GM18511 (cell line): ENCODE results near the gene CDH26.

ENCODE experiments used
- ATAC-seq: cut with Tn5 transposase; IDR thresholded peaks from one replicate; pipeline ENCODE4 v1.9.1; 2021; ENCODE audit warnings: mild to moderate bottlenecking, moderate library complexity; ENCODE audit not compliant: unreplicated experiment

Gene CDH26

DNA sequence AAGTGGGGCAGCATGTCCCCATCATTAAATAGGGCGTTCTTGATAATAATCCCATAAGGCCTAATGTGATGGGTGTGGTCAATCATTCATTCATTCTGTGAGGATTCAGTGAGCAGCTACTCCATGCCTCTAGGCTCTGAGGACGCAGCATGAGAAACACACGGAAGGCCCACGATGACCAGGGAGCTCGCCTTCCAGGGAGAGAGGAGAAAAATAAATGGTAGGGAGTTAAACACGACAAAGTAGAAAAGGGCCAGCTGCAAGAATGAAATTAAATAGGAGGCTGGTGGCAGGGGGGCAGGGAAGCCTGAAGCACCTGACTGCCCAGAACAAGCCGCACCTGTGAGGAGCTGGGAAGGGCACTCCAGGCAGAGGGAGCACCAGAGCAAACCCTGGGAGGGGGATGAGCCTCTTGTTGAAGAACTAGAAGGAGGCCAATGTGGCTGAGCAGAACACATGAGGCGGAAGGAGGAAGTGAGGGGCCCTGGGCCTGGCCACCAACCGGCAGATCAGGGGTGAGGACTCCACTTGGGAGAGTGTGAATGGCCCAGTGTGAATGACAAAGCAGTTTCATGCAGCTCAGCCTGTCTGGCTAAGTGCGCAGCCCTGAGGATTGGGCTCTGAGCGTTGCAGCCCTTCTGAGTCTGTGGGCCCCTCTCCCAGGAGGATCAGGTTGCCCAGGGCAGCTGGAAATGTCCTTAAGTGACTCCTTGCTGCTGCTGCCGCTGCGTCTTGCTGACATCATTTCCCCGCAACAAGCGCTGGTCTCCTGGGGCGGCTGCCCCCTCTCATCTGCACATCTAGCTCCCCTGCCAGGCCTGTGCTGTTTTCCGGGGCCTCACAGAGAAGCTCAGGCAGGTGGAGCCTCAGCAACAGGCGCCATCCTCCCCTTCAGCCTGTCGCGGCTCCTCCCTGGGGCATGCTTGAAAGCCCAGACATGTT is 99.9 kb downstream of the CDH26 start:
- peak; percentile 44 for ATAC-seq

DNA sequence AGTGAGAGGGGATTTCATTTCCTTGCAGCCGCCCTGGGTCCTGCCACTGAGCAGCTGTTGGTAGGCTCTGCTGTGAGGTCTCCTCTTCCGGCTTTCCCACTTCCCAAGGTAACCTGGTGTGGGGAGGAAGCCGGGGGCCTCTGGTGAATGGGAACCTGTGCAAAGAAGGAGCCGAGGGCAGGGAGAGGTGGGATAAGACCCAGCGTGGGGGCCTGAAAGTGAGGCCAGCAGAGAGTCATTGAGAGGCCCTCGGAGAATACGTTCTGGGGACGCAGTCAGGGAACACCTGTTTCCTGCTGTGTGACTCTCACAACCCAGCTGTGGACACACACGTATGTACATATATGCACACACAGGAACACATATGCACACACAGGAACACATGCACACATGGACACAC is 100.7 kb downstream of the CDH26 start:
- ATAC-seq, result no peak

DNA sequence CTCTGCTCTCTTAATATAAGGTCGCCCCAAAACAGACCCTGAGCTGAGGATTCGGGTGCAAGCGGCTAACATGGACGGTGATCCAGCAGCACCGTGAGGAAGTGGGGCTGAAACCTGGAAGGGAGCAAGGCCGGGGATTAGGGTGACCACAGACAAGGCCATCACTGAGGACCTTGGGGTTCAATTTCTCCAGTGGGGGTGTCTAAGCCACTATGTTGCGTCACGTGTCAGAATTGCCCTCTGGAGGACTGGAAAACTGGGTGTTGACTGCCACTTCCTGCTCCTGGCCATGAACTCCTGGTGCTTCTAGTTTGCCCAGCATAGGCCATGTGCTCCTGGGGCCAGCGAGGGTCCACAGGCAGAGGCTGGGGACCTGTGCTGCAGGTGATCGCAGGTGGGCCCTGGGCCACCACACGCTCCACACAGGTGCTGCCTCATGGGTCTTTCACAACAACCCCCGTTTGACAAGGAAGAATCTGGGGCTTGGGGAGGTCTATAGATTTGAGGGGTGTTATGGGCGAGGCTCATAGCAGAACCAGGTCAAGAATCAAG is 101.9 kb downstream of the CDH26 start:
- no peak for ATAC-seq

GRCh38 chr20:60060593-60060992 is 102.4 kb downstream of the CDH26 start:
- no peak for ATAC-seq

- no peak for ATAC-seq
Measured at GRCh38 chr20:60062431-60063047, 104.3 kb downstream of the CDH26 start.

DNA sequence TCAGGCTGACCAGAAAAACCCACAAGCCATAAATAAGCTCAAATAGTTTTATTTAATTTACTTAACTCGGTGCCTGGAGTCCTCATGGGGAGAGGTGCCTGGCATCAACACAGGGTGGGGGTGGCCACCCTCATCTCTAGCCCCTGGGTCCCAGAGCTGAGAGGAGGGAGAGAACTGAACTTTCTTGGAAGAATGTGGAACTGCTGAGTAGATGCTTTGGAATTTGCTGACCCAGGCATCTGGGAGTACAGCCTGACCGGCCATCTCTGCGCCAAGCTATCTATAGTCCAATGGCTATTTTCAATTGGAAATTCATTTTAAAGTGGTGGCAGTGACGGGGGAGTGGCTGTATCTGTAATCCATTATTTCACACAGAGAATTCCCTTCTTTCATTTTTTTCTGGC is 104.8 kb downstream of the CDH26 start:
- ATAC-seq, result no peak

DNA sequence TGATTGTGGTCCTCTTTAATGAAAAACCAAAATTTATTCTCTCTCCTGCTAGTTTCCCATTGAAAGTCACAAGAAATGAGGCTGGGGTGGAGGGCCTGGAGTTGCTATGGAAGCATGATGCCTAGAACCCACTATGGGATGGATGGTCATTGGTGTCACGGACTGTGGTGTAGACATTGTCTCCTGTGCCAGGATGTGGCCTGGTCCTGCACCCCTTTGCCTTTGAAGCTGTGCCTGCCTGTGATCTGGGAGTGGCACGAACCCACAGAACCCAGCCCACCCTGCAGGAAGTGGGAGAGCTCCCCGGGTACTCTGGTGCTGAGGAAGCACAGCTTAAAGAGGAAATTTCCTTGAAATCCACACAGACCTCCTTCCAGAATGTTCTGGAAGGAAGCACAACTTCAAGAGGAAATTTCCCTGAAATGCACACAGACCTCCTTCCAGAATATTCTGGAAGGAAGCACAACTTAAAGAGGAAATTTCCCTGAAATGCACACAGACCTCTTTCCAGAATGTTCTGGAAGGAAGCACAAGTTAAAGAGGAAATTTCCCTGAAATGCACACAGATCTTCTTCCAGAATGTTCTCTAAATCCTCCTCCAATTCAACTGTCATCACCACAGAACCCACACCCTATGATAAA is 105.6 kb downstream of the CDH26 start:
- ATAC-seq, result no peak
